H1 (cell line): ENCODE measurements around the gene TARS2. TPM values are rescaled to one million over a fixed set of nuclear protein-coding genes. Genes with fewer than 3 reads are reported as not detected.

Source experiments
- BRCA1 ChIP-seq: IDR thresholded peaks from 2 replicates; pipeline ENCODE4 v1.6.1; 2012; ENCODE audit warnings: low read depth, low read length, improper control_type of control experiment
- POLR2AphosphoS5 ChIP-seq: IDR thresholded peaks from 2 replicates; pipeline ENCODE4 v1.6.1; 2011; ENCODE audit warnings: low read depth, low read length
- polyA plus RNA-seq, 7 experiments: library from polyadenylated mRNA; depleted of rRNA in 3 of 7; stranded (reverse) in 5 of 7; unstranded in 2 of 7; fragments of >200 nt in 5 of 7; fragments of 200-250 nt in 2 of 7; gene quantifications; 1 replicate in 5 of 7; 2 replicates in 1 of 7; 4 replicates in 1 of 7; pipeline versions ENCODE4 v1.2.1 to v1.2.3, GENCODE V29; 2011 to 2013; ENCODE audit warnings: missing spikeins in 2 of 7, mixed read lengths in 2 of 7
- total RNA-seq: library from RNA; stranded (reverse); fragmentation: NEBNext Ultra II Directional; extraction: Animal tissue kit (Norgen Biotek cat#: 25700); gene quantifications from 2 replicates; pipeline ENCODE4 v1.2.1, GENCODE V29; 2021

Gene TARS2
- total and polyA plus RNA-seq, 2 of the 8 experiments (the other 6 are each of a cell fraction or from before 2014, with no cell fraction given): 38.9 to 39.1 TPM

DNA sequence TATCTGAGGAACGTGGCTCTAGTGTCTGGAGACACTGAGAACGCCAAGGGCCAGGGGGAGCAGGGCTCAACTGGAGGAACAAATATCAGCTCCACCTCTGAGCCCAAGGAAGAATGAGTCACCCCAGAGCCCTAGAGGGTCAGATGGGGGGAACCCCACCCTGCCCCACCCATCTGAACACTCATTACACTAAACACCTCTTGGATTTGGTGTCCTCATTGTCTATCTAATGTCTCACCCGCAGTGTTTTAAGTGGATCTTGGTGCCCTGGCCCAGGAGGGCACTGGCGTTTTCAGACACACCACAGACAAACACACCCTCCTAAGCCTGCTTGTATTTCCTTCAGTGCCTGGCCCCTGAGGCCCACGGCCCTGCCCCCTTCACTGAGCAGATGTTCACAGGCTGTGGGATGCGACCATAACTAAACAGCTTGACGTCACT, 26.2 kb downstream of the TARS2 start (continued):
- TF ChIP-seq BRCA1: no peak
- TF ChIP-seq POLR2AphosphoS5: no peak
